AG04450 (cell line): Measurements from ENCODE around the gene CEACAM19. TPM values are rescaled to one million over a fixed set of nuclear protein-coding genes. Genes with fewer than 3 reads are reported as not detected.

Source experiments
- CTCF ChIA-PET: fragments of 300-600, 350-600 bp; formaldehyde crosslinking; extraction: SDS; loops from one replicate; lab custom pipeline; 2022; ENCODE audit warnings: antibody characterized with exemption, inconsistent platforms; lab: Charles Lee
- POLR2A ChIA-PET: fragments of 350-600 bp; formaldehyde crosslinking; extraction: SDS; loops from one replicate; lab custom pipeline; 2021; ENCODE audit warnings: antibody characterized with exemption, inconsistent platforms; lab: Yijun Ruan, JAX
- DNase-seq: peaks from one replicate; pipeline ENCODE4 v3.0.0-alpha.2; 2011; ENCODE audit warnings: low read depth, low spot score
- H3K27ac ChIP-seq: one replicate; pipeline ENCODE4 v1.5.1; 2012; ENCODE audit warnings: low read depth, low read length, control low read depth
- H3K27me3 ChIP-seq: one replicate; pipeline ENCODE4 v1.6.0; 2012; ENCODE audit warnings: low read length; ENCODE audit not compliant: control insufficient read depth, insufficient read depth
- H3K4me3 ChIP-seq: 2 replicates; pipeline ENCODE4 v1.5.1; 2011; ENCODE audit warnings: mild to moderate bottlenecking, low read depth, low read length, control low read depth
- H3K9me3 ChIP-seq: 2 replicates; pipeline ENCODE4 v1.5.1; 2012; ENCODE audit warnings: low read length; ENCODE audit not compliant: control insufficient read depth, insufficient read depth
- polyA plus RNA-seq: library from polyadenylated mRNA; depleted of rRNA; stranded (reverse); fragments of >200 nt; gene quantifications from 2 replicates; pipeline ENCODE4 v1.2.3, GENCODE V29; 2011
- TF ChIP-seq, protein P1 (sequence below): IDR thresholded peaks from 2 replicates; pipeline ENCODE4 v1.5.1; 2011; ENCODE audit warnings: low read depth, low read length, control low read depth, inconsistent platforms

CEACAM19 gene
- polyA plus RNA-seq, 1 experiment: 11.3 TPM

GRCh38 chr19:44712864-44713515, 41.7 kb downstream of the CEACAM19 start:
- TF ChIP-seq, protein P1, sequence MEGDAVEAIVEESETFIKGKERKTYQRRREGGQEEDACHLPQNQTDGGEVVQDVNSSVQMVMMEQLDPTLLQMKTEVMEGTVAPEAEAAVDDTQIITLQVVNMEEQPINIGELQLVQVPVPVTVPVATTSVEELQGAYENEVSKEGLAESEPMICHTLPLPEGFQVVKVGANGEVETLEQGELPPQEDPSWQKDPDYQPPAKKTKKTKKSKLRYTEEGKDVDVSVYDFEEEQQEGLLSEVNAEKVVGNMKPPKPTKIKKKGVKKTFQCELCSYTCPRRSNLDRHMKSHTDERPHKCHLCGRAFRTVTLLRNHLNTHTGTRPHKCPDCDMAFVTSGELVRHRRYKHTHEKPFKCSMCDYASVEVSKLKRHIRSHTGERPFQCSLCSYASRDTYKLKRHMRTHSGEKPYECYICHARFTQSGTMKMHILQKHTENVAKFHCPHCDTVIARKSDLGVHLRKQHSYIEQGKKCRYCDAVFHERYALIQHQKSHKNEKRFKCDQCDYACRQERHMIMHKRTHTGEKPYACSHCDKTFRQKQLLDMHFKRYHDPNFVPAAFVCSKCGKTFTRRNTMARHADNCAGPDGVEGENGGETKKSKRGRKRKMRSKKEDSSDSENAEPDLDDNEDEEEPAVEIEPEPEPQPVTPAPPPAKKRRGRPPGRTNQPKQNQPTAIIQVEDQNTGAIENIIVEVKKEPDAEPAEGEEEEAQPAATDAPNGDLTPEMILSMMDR: no peak
- H3K27me3 ChIP-seq: no peaks in the 10 kb centered on the region
- H3K9me3 ChIP-seq: peaks cover 8% of the 10 kb centered on the region
- no peak overlapping the region for H3K27ac ChIP-seq
- ChIA-PET CTCF (interaction anchor here (0.9 to 2.5 kb wide), 5 partner anchors 10 to 71 kb away, joined by 4 to 15 read pairs (median 6); no protein-coding TSS in a partner anchor), POLR2A (no interaction called here)
- H3K4me3 ChIP-seq: no peak overlapping the region
- DNase-seq: no peak

- CTCF ChIA-PET: interaction anchor here (0.6 to 2.1 kb wide), 4 partner anchors 9 to 256 kb away, joined by 4 to 13 read pairs (median 6); no protein-coding TSS in a partner anchor
- TF ChIP-seq, protein P1: no peak
- no peaks in the 10 kb centered on the region for H3K27me3 ChIP-seq
Observed at GRCh38 chr19:44714597-44715169, 43.4 kb downstream of the CEACAM19 start.

GRCh38 chr19:44717603-44718002, 46.3 kb downstream of the CEACAM19 start:
- CTCF ChIA-PET: interaction anchor here (0.6 to 3.1 kb wide), 5 partner anchors 28 to 147 kb away, joined by 4 to 22 read pairs (median 11); partner anchors contain the start of gene NECTIN2
- TF ChIP-seq, protein P1: no peak
- POLR2A ChIA-PET: interaction anchor here (0.7 kb wide), 1 partner anchor 154 kb away, joined by 13 read pairs; no protein-coding TSS in a partner anchor
- H3K27ac ChIP-seq: no peak overlapping the region
- H3K9me3 ChIP-seq: peaks cover 8% of the 10 kb centered on the region
- no peak for DNase-seq
- H3K4me3 ChIP-seq: no peak overlapping the region
- H3K27me3 ChIP-seq: no peaks in the 10 kb centered on the region

More at GRCh38 chr19:44714597-44715169, 43.4 kb downstream of the CEACAM19 start:
- Histone ChIP-seq H3K4me3 (no peak overlapping the region), H3K9me3 (peaks cover 8% of the 10 kb centered on the region), H3K27ac (no peak overlapping the region)
- POLR2A ChIA-PET: interaction anchor here (0.6 kb wide), 1 partner anchor 176 kb away, joined by 3 read pairs; no protein-coding TSS in a partner anchor
- no peak for DNase-seq

DNA sequence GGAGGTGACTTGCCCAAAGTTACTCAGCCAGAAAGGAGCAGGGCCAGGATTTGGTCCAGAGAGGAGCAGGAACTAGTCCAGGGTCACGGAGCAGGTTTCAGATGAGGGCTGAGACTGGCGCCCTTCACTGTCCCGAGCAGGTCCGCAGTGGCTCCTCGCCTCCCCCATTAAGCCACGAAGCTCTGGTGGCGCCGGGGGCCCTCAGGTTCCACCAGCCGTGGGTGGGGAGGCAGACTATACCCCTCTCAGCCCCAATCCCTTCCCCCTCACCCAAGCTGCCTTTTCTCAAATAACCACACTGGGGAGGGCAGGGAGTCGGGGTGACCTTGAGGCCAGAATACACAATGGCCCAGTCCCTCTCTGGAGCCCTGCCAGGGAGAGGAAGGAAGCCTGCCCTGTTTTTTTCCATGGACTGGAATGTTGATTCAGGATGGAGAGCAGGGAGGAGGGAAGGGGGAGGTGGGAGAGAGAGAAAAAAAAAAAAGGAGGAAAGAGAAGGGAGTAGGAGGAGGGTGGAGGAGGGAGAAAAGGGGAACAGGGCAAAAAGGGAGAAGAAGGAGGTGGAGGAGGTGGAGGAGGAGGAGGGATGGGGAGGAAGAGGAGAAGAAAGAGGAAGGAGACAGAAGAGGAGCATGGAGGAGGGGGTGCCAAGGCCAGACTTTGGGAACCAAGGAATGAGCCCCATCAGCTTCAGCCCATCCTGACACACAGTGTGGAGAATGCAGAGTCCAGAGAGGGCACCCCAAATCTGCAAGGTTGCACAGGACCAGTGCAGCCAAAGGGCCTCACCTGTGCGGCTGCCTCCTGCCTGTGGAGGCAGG, 47.4 kb downstream of the CEACAM19 start:
- TF ChIP-seq, protein P1: no peak
- peak; percentile 7 for DNase-seq
- Histone ChIP-seq H3K4me3 (no peak overlapping the region), H3K27ac (no peak overlapping the region), H3K27me3 (no peaks in the 10 kb centered on the region), H3K9me3 (peaks cover 8% of the 10 kb centered on the region)
- CTCF ChIA-PET: interaction anchor here (0.6 to 8.1 kb wide), 7 partner anchors 29 to 148 kb away, joined by 3 to 294 read pairs (median 11); partner anchors contain the start of gene NECTIN2
- POLR2A ChIA-PET: interaction anchor here (0.7 to 0.8 kb wide), 2 partner anchors 23 to 239 kb away, joined by 5 to 7 read pairs; no protein-coding TSS in a partner anchor
